GM21737 (cell line): ENCODE results near the gene LRPAP1.
"Not testable (repeated sequence)": the region's sequence is repeated elsewhere in the genome, so short reads cannot be mapped to it uniquely, and the experiment has no call there.

Source experiments
- ATAC-seq: cut with Tn5 transposase; IDR thresholded peaks from one replicate; pipeline ENCODE4 v1.9.1; 2021; ENCODE audit warnings: mild to moderate bottlenecking, moderate library complexity; ENCODE audit not compliant: unreplicated experiment

Gene LRPAP1

GRCh38 chr4:3535812-3536211 is 3.6 kb upstream of the LRPAP1 start:
- ATAC-seq = not testable (repeated sequence)

DNA sequence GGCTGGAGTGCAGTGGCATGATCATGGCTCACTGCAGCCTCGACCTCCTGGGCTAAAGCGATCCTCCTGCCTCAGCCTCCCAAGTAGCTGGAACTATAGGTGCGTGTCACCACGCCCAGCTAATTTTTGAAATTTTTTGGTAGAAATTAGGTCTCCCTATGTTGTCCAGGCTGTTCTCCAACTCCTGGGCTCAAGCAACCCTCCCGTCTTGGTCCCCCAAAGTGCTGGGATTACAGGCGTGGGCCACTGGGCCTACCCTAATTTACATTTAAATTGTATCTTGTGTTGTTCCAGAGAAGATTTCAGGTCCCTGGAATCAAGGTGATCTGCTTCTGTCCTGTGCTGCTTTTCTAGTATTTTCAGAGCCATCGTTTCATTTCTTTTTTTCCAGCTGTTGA is 1.2 kb upstream of the LRPAP1 start:
- no peak for ATAC-seq

DNA sequence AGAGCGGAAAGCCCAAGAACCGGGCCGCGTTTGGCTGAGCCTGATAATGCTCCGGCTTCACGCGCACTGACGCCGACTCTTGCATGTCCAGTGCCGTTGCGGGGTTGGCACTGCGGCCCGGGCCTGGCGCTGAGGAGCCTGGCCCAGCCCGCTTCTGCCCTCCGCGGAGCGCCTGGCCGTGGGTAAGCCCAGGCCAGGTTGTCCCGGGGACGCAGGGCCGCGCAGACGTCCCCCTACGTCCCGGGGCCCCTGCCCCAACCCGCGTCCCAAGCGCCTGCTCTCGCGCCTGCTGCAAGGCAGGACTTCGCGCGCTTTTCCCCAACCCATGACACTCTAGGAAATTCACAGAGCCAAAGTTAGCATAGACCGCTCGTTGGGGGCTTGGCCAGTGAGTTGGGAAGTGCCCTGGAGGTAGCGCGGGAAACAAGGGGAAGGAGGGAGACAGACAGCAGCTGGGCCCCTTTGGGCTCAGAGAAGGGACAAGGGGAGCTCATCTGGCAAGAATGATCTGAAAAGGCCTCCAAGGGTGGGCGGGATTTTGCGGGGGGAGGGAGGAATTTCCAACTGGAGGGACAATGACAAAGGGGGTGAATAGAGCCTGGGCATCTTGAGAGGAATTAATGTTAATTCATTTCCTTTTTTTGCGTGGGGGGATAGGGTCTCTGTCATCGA is 665 bp upstream of the LRPAP1 start:
- no peak for ATAC-seq

DNA sequence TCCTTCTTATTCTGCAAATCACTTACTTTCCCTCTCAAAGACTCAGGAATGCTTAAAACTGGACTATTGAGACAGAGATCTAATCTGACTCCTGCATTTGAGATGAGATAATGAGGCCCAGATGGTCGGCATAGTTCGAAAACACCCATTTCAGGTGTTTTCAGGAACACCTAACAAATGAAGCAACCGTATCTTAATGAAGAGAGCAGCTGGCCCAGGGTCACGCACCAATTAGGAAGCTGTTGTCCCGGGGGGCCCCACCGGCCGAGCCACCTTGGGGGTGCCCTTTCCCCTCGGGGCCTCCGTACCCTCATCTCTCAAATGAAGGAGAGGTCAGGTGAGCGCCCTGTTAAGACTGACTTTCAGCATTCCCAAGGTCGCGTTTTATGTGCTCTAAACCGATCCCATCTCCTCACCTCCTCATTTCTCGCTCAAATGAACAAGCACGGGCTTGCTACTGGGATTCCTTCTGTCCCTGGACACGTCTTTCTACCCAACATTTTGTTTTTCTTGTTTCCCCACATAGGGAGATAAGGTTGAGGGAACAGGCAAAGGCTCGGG is 824 bp downstream of the LRPAP1 start:
- no peak for ATAC-seq

DNA sequence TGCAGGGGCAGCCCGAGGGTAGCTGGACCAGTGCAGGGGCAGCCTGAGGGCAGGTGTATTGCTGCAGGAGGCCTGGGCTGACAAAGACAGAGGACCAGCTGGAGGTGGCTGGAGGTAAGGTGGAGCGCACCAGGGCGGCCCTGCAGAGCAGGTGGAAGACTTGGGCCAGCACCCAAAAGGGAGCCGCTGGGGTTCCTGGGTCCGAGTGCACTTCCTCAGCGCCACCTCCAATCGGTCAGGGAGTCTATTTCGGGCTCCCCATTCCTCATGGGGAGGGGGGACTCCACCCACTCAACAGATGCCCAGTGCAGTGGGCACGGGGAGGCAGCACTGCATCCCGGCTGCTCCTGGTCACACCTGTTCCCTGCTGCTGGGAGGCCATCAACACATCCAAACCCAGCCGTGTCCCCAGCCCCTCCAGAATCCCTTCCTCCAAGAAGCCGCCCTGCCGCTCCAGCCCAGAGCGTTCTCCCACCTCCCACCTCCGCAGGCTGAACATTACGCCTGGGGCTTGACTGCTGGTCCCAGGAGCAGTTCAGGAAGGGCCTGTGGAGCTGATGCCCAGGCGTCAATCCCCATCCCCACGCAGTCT is 1.5 kb downstream of the LRPAP1 start:
- no peak for ATAC-seq

DNA sequence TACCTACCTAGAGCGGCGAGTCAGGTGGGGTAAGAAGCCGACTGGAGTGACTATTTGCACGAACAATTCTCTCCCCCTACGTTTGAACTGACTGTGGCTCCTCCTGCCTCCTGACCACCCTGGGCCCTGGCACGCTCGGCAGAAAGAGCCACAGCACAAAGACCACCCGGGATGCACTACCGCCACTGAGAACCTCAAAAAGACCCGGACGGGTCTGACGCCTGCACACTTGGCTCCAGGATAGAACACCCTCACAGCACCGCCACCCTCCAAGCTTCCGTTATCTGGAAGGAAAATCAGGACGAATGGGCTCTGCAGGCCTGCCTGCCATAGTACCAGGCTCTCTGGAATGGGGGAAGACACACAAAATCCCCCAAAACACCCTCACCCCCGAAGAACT is 2.2 kb downstream of the LRPAP1 start:
- ATAC-seq = no peak

- ATAC-seq = no peak
Measured at GRCh38 chr4:3529363-3529762, 2.9 kb downstream of the LRPAP1 start.

- no peak for ATAC-seq
Measured at GRCh38 chr4:3527914-3528876, 4.0 kb downstream of the LRPAP1 start.

DNA sequence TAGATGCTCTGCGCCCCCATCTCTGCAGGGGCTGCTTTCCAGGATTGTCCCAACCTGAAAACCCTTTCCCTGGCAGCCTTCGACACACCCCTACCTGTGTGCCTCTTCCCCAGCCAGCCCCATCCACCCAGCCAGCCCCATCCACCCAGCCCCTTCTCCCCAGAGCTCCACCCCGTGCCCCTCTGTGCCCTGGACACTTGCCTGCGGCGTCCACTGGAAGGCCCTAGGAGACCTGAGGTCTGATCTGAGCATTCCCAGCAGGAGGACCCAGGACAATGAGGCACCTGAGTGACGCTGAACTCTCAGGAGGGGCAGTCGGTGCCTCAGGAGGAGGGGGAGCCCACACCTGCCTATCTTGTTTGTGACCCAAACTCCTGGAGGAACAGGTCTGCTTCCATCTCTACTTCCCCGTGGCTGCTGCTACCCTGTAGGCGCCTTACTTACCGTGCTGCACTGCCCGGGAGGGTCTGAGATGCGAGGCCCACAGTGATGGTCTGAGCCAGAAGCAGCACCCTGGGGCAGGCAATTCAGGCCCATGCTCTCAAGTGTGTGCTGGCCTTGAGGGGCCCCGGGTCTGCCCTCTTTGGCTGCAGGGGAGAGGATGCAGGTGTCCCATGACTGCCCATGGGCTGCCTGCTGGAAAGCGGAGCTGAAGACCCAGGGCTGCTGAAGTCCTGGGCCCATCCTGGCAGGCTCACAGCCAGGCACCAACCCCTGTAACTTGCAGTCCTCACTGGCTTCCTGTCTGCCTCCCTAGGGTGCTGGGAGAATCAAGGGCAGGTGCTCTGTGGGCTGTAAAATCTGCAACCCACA is 4.9 kb downstream of the LRPAP1 start:
- no peak for ATAC-seq

GRCh38 chr4:3526456-3526855 is 5.8 kb downstream of the LRPAP1 start:
- no peak for ATAC-seq

GRCh38 chr4:3525532-3526430 is 6.4 kb downstream of the LRPAP1 start:
- ATAC-seq = no peak

GRCh38 chr4:3524920-3525319 is 7.3 kb downstream of the LRPAP1 start:
- ATAC-seq = no peak

- ATAC-seq = no peak
Measured at GRCh38 chr4:3524349-3524748, 7.9 kb downstream of the LRPAP1 start.

DNA sequence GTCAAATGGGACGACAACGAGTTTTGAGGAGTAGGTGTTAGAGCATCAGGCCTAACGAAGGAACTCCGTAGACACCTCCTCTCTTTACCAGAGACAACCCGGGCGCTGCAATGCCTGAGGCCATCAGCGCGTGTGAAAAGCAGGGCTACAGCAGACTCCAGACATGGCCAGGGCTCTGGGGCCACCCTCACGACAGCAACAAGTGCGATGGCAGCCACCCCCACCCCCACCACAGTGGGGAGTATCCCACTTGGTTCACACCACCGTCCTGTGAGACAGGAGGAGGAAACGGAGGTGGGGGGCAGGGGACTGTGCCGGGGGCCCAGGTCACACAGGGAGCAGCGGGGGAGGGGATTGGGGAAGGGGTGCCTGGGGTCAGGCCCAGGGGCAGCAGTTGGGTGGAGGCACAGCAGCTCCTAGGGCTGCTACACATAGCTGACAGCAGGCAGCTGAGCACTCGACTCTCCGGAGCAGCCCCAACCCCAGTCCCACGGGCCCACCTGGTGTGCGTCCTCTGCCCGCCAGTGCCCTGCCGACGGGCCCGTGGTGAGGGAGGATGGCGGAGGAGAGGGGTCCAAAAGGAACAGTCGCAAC is 8.5 kb downstream of the LRPAP1 start:
- ATAC-seq = no peak

DNA sequence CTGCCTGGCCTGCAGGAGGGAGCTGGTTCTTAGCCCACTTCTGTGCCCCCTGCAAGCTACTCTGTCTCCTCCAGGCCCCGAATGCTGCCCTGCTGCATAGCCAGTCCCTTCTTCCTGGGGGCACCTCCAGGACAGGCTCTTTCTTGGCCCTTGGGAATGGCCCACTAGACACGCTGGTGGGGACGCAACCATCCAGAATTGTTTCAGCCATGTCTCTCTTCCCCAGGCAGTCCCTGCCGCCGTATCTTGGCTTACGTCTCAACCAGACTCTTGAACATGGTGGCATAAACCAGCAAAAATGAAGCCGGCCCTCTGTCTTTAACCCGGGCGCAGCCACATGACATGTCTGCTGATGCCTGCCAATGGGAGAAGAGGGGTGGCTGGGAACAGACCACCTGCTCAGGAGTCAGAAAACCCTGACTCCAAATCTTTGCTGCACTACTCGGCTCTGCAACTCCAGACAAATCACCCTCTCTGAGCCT is 9.0 kb downstream of the LRPAP1 start:
- no peak for ATAC-seq

DNA sequence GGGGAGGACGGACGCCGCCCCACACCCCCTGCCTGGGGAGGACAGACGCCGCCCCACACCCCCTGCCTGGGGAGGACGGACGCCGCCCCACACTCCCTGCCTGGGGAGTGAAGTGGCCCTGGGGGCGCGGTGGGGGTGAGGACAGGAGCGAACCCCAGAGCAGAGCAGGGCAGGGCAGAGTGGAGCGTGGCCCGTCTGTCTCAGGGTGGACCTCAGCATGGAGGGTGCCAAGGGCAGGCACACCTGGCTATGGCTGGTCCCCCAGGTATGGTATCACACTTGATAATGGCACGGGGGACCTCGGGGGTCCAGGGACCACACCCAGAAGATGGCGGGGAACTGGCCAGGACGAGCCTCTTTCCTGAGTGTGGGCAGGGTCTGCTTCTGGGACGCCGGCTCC is 9.6 kb downstream of the LRPAP1 start:
- no peak for ATAC-seq

DNA sequence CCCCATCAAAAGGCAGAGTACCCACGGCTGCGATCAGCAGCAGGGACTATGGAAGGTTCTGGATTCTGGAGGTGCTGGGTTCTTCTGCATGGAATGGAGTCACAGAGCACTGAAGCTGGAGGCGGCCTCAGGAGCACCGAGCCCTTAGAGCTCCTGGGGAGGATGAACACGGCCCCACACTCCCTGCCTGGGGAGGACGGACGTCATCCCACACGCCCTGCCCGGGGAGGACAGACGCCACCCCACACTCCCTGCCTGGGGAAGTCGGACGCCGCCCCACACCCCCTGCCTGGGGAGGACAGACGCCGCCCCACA is 9.9 kb downstream of the LRPAP1 start:
- no peak for ATAC-seq

DNA sequence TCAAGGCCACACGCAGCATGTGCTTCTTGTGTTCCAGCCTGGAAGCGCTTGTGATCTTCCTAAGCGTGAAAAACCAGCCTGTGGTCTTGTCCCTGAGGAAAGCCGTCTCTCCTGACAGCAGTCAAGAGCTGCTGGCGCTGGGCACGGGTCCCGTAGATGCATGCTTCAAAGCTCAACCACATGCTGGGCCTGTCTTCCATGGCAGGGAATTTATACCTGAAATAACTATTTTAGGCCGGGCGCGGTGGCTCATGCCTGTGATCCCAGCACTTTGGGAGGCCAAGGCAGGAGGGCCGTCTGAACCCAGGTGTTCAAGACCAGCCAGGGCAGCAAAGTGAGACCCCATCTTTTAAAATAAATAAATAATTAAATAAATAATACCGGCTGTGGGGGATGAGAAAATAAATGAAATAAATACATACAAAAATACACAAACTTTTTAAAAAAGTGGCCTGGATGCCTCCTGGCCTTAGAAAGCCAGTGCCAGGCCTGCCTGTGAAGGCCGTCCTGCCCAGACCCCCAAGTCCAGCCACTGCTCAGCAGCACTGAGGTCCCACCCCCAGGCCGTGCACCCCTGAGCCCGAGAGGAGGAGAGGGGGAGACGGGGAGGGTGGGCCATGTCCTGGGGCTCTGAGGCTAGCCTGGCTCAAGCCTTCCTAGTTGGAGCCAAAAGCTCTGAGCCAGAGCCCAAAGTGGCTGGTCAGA is 10.4 kb downstream of the LRPAP1 start:
- ATAC-seq = no peak
